ENCODE data around the gene UQCC5.

DNA sequence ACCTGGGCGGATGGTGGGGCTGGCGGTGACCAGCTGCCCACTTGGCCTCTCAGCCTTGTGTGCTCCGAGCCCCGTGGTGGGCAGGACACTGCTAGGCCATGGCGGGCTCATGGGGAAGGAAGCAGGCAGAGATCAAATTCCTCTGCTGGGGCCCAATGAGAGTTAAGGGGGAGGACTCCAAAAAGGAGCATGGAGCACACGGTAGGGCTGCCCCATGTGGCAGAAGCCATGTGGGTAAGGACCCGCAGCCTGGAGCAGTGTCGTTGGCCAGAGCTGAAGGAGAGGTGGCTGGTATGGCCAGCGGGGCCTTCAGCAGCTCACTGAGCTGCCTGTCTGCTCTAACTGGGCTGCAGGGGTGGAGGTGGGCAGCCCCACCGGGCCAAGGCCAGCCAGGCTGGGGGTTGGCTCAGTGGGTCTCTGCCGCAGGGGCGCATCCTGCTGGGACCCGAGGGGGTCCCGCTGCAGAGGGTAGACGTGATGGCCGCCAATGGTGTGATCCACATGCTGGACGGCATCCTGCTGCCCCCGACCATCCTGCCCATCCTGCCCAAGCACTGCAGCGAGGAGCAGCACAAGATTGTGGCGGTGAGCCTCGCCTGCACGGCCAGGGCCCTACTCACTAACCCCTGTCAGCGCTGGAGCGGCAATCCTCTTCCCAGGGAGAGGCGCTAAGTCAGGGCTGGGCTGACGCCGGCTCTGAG is 30.0 kb upstream of the UQCC5 start:
- TF ChIP-seq, protein P1, sequence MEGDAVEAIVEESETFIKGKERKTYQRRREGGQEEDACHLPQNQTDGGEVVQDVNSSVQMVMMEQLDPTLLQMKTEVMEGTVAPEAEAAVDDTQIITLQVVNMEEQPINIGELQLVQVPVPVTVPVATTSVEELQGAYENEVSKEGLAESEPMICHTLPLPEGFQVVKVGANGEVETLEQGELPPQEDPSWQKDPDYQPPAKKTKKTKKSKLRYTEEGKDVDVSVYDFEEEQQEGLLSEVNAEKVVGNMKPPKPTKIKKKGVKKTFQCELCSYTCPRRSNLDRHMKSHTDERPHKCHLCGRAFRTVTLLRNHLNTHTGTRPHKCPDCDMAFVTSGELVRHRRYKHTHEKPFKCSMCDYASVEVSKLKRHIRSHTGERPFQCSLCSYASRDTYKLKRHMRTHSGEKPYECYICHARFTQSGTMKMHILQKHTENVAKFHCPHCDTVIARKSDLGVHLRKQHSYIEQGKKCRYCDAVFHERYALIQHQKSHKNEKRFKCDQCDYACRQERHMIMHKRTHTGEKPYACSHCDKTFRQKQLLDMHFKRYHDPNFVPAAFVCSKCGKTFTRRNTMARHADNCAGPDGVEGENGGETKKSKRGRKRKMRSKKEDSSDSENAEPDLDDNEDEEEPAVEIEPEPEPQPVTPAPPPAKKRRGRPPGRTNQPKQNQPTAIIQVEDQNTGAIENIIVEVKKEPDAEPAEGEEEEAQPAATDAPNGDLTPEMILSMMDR (IDR thresholded peaks at IDR 0.05; ENCODE audit: extremely low read depth in 1 of 2, insufficient read depth in 1 of 2, low read depth in 1 of 2, low read length in 2 of 2), result no peak
- no peak for TF ChIP-seq POLR2AphosphoS5 (IDR thresholded peaks at IDR 0.05; ENCODE audit: insufficient read depth, low read depth, low read length)
- TF ChIP-seq POLR2A (IDR thresholded peaks at IDR 0.05; ENCODE audit: low read depth, low read length), result no peak
- TF ChIP-seq MYC (IDR thresholded peaks at IDR 0.05; ENCODE audit: low read depth, low read length), result no peak
- TF ChIP-seq, protein P2, sequence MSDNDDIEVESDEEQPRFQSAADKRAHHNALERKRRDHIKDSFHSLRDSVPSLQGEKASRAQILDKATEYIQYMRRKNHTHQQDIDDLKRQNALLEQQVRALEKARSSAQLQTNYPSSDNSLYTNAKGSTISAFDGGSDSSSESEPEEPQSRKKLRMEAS (IDR thresholded peaks at IDR 0.05; ENCODE audit: insufficient read depth, insufficient read length), result no peak
- TF ChIP-seq JUN (IDR thresholded peaks at IDR 0.05; ENCODE audit: borderline replicate concordance, insufficient read depth, insufficient read length, low read depth), result no peak
- no peak for TF ChIP-seq EZH2 (IDR thresholded peaks at IDR 0.05; ENCODE audit: borderline replicate concordance, low read depth, low read length, severe bottlenecking)
- TF ChIP-seq FOS (IDR thresholded peaks at IDR 0.05; ENCODE audit: borderline replicate concordance, insufficient read depth, low read length), result no peak
- TF ChIP-seq GATA2 (IDR thresholded peaks at IDR 0.05; ENCODE audit: insufficient read depth, insufficient read length, low read depth, low read length), result no peak
